WERI-Rb-1 (cell line): Measurements from ENCODE around the gene ADARB2.

Experiments used
- DNase-seq: peaks from one replicate; pipeline ENCODE4 v3.0.0-alpha.2; 2020
- H3K27ac ChIP-seq: fragments of 250-450 bp; sonication (Bioruptor Pico); 2 replicates; pipeline ENCODE4 v1.5.1; 2020; ENCODE audit warnings: mild to moderate bottlenecking, moderate library complexity
- H3K27me3 ChIP-seq: fragments of 250-450 bp; sonication (Bioruptor Pico); 2 replicates; pipeline ENCODE4 v1.5.1; 2021; ENCODE audit warnings: mild to moderate bottlenecking, low read depth, moderate library complexity; ENCODE audit not compliant: insufficient read depth, severe bottlenecking
- H3K36me3 ChIP-seq: fragments of 250-450 bp; sonication (Bioruptor Pico); 2 replicates; pipeline ENCODE4 v1.5.1; 2020; ENCODE audit warnings: mild to moderate bottlenecking, moderate library complexity
- H3K4me3 ChIP-seq: 2 replicates; pipeline ENCODE4 v1.5.1; 2011; ENCODE audit warnings: low read depth, mild to moderate bottlenecking, control low read depth, low read length
- H3K9me3 ChIP-seq: fragments of 250-450 bp; sonication (Bioruptor Pico); 2 replicates; pipeline ENCODE4 v1.5.1; 2021; ENCODE audit warnings: mild to moderate bottlenecking, moderate library complexity; ENCODE audit not compliant: severe bottlenecking
- TF ChIP-seq, protein P1 (sequence below): IDR thresholded peaks from 2 replicates; pipeline ENCODE4 v1.5.1; 2011; ENCODE audit warnings: low read depth, mild to moderate bottlenecking, control low read depth, inconsistent platforms, low read length

ADARB2 gene

DNA sequence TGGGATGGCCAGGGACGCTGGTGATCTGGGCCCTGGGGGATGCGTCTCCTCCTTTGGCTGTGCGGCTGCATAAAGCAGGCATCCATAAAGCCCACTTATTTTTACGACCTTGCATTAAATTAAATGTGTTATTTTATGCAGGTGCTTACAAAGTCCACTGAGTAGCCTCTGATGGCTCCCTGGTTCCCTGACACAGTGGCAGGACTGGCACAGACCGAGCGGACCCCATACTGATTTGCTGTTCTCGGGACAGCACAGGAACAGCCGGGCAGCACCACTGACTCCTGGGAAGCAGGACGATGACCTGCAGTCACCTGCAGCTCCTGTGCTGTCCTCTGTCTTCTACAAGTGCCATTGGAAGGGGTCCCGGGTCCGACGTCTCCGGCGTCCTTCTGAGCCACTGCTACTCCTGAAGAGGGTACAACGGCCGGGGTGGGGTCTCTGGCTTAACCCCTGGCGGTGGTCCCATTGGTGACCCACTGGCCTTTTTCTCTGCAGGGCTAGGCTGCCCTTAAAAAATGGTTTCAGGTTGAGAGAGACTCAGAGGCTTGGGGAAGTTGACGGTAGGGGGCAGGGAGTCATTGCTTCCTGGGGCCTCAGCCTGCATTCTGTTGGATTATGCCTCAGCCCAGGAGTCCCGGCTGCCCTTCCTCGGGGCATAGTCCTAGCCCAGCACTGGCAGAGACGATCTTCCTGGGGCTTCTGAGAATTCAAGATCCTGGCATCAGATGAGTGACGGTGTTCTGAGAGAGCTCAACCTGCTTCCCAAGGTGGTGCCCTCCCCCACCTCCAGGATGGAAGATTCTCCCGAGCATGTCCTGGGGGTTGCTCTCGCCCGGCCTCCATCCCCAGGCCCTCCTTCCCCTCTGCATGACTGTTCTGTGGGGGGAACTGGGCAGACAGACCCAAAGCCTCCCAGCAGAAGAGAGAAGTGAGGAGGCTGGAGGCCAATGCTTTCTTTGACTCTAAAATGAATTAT lies 330.1 kb downstream of the ADARB2 start:
- no peaks in the 10 kb centered on the region for H3K9me3 ChIP-seq

DNA sequence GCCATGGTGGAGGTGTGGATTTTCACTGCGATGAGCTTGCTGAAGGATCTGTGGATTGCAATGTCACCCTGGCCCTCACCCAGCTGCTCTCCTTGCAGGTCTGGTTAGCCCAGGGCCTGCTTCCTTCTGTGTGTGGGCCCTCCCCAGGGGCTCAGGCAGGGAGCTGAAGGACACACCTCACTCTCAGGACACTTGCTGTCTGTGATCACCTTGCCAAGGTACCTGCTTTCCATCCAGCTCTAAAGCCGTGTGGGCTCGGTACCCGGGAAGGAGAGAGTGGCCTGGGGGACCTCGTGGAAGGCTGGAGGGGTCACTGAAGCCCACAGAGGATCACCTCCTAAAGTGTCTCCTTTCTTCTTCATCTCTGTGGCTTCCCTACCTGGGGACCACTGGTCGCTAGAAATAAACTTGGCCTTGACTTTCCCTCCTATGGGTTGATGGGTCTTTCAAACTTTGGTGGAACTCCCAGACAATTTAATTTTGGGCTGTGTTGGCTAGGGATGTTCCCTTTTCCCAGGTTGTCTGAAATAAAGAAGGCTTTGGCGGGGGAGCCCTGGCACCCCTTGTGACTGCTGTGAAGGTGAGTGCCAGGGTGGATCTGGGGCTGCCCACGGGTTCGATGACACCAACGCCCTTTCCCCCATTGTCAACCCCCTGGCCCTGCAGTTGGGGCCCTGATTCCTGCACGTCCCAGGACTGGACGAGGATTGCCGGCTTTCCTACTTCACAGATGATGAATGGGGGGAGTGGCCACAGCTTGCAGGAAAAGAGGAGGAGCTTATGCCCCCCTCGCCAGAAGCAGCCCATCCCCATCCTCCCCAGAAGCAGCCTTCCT lies 331.0 kb downstream of the ADARB2 start:
- no peak overlapping the region for H3K27ac ChIP-seq
- no peak overlapping the region for H3K4me3 ChIP-seq
- H3K36me3 ChIP-seq: no peaks in the 10 kb centered on the region
- H3K27me3 ChIP-seq: peaks cover 19% of the 10 kb centered on the region
- DNase-seq: no peak
- TF ChIP-seq, protein P1, sequence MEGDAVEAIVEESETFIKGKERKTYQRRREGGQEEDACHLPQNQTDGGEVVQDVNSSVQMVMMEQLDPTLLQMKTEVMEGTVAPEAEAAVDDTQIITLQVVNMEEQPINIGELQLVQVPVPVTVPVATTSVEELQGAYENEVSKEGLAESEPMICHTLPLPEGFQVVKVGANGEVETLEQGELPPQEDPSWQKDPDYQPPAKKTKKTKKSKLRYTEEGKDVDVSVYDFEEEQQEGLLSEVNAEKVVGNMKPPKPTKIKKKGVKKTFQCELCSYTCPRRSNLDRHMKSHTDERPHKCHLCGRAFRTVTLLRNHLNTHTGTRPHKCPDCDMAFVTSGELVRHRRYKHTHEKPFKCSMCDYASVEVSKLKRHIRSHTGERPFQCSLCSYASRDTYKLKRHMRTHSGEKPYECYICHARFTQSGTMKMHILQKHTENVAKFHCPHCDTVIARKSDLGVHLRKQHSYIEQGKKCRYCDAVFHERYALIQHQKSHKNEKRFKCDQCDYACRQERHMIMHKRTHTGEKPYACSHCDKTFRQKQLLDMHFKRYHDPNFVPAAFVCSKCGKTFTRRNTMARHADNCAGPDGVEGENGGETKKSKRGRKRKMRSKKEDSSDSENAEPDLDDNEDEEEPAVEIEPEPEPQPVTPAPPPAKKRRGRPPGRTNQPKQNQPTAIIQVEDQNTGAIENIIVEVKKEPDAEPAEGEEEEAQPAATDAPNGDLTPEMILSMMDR: no peak
- H3K9me3 ChIP-seq: no peaks in the 10 kb centered on the region

More for the DNA sequence above, 330.1 kb downstream of the ADARB2 start:
- H3K36me3 ChIP-seq: no peaks in the 10 kb centered on the region
- DNase-seq: no peak
- no peak overlapping the region for H3K4me3 ChIP-seq
- no peak overlapping the region for H3K27ac ChIP-seq
- peaks cover 14% of the 10 kb centered on the region for H3K27me3 ChIP-seq
- TF ChIP-seq, protein P1: no peak

DNA sequence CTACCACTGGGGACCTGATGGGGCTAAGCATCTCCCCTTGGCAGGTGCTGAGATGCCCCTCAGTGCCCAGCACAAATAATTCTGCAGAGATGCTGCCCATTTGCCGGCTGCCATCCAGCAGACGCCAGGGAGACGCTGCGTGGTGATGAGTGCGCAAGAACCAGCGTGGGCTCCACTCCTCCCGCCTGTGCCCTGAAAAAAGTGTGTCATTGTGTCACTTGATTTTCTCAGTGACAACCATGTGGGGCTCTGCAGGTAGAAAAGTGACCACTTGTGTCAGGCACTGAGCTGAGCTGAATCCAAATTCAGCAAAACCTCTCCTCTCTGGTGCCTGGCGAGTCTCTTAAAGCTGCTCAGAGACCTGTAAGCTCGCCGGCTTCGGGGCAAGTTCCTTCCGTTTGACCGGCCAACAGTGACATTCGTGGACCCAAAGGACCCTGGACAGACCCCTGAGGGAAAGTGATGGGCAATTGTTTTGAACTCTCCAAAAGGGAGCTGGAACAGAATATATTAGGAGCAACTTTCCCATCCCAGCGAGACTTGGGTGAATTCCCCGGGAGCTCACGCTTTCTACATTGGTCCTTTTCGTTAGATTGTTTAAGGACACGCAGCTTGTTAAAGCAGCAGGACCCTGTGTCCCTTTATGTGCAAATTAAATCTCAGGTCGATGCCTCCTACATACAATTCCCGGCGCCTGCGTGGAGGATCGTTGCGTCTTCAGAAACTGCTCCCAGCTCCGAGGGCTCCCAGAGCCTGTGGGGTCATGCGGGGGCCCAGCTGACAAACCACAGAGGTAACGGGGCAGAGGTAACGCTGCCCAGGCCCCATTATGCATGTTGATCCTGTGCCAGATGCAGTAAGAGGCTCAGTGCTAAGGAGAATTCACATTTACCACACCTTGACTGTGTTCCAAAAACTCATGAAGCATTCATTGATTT lies 332.7 kb downstream of the ADARB2 start:
- no peak overlapping the region for H3K27ac ChIP-seq
- H3K4me3 ChIP-seq: no peak overlapping the region
- no peaks in the 10 kb centered on the region for H3K9me3 ChIP-seq
- H3K27me3 ChIP-seq: peaks cover 23% of the 10 kb centered on the region
- H3K36me3 ChIP-seq: no peaks in the 10 kb centered on the region
- TF ChIP-seq, protein P1: no peak
- DNase-seq: no peak

DNA sequence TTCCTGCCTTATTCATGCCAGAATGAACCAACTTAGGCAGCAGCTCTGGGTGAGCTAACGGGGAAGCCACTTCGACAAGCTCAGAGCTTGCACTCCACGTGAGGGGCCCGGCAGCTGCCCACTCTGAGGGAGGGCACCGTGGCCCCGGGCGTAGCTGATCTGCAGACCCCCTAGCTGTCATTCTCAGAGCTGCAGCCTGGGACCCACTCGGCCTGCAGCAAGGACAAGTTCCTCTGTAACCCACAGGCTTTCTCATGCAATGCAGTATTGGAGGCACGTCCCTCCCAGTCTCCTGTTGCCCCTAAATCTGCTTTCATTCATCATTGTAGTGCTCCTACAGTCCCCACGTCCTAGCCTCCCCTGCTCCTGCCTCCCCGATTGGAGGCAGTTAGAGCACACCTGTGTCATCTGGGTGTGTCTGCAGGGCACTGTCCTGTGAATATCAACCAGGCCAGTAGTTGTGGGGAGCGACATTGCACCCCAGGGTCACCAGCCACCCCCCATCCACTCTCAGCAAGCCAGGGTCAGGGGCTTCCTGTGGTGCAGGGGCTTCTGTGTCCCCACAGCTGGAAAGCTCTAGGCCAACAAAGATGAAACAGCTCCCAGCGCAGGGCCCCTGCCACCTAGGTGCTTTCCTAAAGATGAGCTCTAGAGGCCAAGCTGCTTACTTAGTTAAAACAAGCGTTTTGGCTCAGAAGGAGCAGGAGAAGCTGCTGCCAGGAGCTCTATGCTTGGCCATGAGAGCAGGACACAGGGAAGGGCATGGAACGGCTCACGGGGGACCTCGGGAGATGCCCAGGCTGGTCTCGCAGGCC lies 333.6 kb downstream of the ADARB2 start:
- Histone ChIP-seq H3K4me3 (no peak overlapping the region), H3K27me3 (peaks cover 26% of the 10 kb centered on the region), H3K9me3 (no peaks in the 10 kb centered on the region), H3K27ac (no peak overlapping the region), H3K36me3 (no peaks in the 10 kb centered on the region)
- TF ChIP-seq, protein P1: no peak
- DNase-seq: no peak
